AG20443 (cell line): ENCODE measurements around the gene ACE.

ENCODE experiments used
- DNase-seq: peaks from one replicate; pipeline ENCODE4 v3.0.0; 2012; ENCODE audit warnings: low spot score, mixed read lengths

The ACE gene

GRCh38 chr17:63516910-63517824, 40.3 kb downstream of the ACE start:
- DNase-seq: peak; percentile 38

GRCh38 chr17:63517825-63518534, 41.1 kb downstream of the ACE start:
- no peak for DNase-seq

- no peak for DNase-seq
Observed at GRCh38 chr17:63519116-63519881, 42.4 kb downstream of the ACE start.

GRCh38 chr17:63519972-63520882, 43.4 kb downstream of the ACE start:
- DNase-seq: no peak

GRCh38 chr17:63523253-63523855, 46.5 kb downstream of the ACE start, which contains the start of gene KCNH6:
Gene KCNH6, plus strand, starts transcription at chr17:63523358. Its CDS starts 56 bp downstream, at chr17:63523414.
- DNase-seq: no peak

GRCh38 chr17:63524051-63524450, 47.2 kb downstream of the ACE start:
- no peak for DNase-seq

GRCh38 chr17:63525190-63525946, 48.5 kb downstream of the ACE start:
- no peak for DNase-seq

GRCh38 chr17:63526861-63527260, 50.0 kb downstream of the ACE start:
- DNase-seq: no peak

GRCh38 chr17:63528183-63528582, 51.3 kb downstream of the ACE start:
- DNase-seq: no peak

- DNase-seq: no peak
Observed at GRCh38 chr17:63529711-63530556, 53.1 kb downstream of the ACE start.

- DNase-seq: no peak
Observed at GRCh38 chr17:63530557-63531021, 53.7 kb downstream of the ACE start.

- DNase-seq: no peak
Observed at GRCh38 chr17:63531022-63531965, 54.4 kb downstream of the ACE start.

- DNase-seq: no peak
Observed at GRCh38 chr17:63533433-63534077, 56.7 kb downstream of the ACE start.

- DNase-seq: no peak
Observed at GRCh38 chr17:63534078-63534570, 57.3 kb downstream of the ACE start.

- no peak for DNase-seq
Observed at GRCh38 chr17:63534816-63535455, 58.1 kb downstream of the ACE start.

GRCh38 chr17:63535640-63536039, 58.8 kb downstream of the ACE start:
- DNase-seq: no peak

GRCh38 chr17:63537001-63537400, 60.1 kb downstream of the ACE start:
- DNase-seq: no peak
